NCI-H69 (cell line): ENCODE measurements around the gene LYPD4.
A peak's percentile ranks its signal among the peaks of the same experiment; 100 is the strongest.

Experiments used
- DNase-seq: peaks from one replicate; lab custom pipeline; 2025; lab: John Stamatoyannopoulos, UW

LYPD4 gene

GRCh38 chr19:41850381-41850780, 5.9 kb upstream of the LYPD4 start:
- no peak for DNase-seq

GRCh38 chr19:41849067-41849466, 4.6 kb upstream of the LYPD4 start:
- DNase-seq, result no peak

GRCh38 chr19:41848666-41849065, 4.2 kb upstream of the LYPD4 start:
- DNase-seq, result no peak

DNA sequence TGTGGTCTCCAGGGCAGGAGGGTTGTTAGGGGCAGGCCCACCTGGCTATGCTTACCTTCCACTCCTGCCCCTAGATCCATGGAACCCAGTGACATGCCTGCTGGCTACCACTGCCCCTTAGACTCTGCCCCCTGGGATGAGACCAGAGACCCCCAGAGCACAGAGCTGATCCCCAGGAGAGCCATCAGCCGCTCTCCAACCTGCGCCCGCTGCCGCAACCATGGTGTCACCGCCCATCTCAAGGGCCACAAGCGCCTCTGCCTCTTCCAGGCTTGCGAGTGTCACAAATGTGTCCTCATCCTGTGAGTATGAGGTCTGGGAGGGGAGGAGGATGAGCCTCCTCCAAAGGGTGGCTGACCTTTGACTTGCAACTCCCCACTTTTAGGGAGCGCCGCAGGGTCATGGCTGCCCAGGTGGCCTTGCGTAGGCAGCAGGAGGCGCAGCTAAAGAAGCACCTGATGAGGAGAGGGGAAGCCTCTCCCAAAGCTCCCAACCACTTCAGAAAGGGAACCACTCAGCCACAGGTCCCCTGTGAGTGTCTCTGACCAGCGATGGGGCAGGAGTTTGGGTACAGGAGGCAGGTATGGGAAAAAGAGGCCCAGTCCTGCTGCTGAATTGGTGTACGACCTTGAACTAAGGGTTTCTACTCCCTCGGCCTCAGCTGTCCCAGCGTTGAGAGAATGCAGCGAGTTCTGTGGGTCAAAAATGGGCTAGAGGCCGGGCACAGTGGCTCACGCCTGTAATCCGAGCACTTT, 3.0 kb upstream of the LYPD4 start:
- no peak for DNase-seq

DNA sequence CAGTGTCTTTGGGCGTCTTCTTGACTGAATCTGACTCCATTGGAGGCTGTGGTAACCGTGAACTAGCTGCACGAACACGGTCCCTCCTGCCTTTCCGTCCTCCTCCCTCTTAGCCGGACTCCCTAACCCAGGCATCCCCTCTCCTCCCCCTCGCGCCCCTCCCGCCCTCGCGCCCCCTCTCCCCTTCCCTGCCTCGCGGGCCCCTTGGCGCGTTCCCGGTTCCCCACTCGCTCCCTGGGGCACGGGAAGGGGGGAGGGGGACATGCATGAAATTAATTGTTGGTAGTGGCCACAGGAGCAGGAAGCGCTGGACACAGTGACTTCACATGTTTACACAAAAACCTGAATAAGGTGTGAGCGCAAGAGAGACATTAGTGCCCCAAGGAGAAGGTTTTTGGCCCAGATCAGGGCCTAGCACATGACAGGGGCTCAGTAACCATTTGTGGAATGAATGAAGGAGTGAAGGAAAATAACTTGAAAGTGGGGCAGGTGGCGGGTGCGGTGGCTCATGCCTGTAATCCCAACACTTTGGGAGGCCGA, 638 bp upstream of the LYPD4 start:
- DNase-seq, result no peak

DNA sequence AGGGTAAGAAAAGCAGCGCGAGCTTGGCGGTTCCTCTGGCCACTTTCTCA, 343 bp upstream of the LYPD4 start, which contains the start of gene DMRTC2:
Gene DMRTC2 (plus strand): TSS at position 42 of the 50 bp plus-strand sequence. CDS start 2,387 bp downstream, outside the sequence.
- no peak for DNase-seq

DNA sequence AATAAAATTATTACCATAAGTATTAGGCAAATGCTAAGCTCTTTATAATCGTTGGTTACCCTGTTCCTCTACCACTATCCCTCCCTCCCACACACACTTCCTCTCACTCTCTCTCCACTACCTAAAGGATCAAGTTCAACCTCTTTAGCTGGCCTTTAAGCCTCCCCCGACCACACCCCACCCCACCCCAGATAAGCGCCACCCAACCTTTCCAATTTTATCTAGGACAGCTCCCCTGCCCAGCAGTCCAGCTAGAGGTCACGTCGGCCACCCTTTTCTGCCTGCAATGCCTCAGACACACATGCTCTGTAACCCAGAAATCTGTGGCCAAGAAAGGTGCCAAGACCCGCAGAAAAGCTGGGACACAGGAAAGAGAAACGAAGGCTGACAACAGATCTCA, 1.1 kb downstream of the LYPD4 start:
- no peak for DNase-seq

GRCh38 chr19:41839211-41839610, 5.3 kb downstream of the LYPD4 start:
- no peak for DNase-seq

- no peak for DNase-seq
Measured at GRCh38 chr19:41837981-41838708, 6.3 kb downstream of the LYPD4 start.

GRCh38 chr19:41821003-41821735, 23.3 kb downstream of the LYPD4 start:
- peak; percentile 86 for DNase-seq

- no peak for DNase-seq
Measured at GRCh38 chr19:41816761-41817160, 27.7 kb downstream of the LYPD4 start.

- DNase-seq, result no peak
Measured at GRCh38 chr19:41815301-41815700, 29.2 kb downstream of the LYPD4 start.

DNA sequence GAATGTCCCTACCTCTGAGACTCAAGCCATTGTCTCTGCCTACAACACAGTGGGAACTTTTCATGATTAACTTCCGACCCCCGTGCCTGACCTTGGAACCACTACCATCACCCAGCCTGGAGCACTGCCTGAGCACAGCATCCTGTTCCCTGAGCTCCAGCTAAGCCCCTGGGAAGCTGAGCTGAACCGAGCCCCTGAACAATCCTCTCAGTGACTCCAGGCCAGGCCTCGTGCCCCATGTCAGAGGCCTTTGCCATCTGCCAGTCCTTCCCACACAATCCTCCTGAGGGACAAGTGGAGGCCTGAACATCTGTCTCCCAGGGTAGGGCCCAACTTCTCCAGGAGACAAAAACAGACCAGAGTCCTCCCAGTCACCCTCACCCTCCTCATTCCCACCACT, 30.6 kb downstream of the LYPD4 start:
- no peak for DNase-seq

DNA sequence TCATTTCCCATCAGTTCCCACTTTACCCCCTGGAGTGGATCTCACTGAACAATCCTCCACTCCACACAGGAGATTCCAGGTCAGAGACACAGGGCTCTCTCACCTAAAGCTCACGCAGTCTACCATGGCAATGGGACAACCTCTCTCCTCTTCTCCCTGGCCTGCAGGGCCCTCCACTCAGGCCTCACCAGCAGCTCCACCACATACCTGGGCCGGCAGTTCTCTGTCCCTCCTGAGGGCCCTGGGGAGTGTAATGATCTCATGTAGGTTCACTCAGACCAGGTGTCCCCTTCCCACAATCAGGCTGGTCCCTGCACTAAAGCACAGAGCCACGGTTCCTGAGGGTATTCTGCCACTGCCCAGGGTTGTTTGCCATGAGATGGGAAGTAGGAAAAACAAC, 32.5 kb downstream of the LYPD4 start:
- DNase-seq, result no peak

- DNase-seq, result no peak
Measured at GRCh38 chr19:41811036-41811435, 33.4 kb downstream of the LYPD4 start.

DNA sequence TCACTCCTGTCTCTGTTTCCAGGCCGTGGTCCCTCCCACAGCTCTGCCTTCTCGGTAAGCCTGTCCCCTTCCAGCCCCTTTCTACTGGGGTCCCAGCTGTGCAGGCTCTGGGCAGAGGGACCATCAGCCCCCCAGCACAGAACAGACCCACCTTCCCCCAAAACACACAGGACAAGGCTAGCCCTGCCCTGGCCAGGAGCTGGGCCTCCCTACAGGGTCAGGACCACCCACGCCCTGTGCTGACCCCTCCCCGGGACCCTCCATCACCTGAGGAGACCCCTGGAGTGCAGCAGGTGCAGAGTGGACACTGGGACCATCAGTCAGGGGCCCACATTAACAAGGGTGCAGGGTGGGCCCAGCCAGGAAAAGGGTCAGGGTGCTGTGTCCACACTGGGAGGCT, 34.2 kb downstream of the LYPD4 start:
- DNase-seq, result no peak

DNA sequence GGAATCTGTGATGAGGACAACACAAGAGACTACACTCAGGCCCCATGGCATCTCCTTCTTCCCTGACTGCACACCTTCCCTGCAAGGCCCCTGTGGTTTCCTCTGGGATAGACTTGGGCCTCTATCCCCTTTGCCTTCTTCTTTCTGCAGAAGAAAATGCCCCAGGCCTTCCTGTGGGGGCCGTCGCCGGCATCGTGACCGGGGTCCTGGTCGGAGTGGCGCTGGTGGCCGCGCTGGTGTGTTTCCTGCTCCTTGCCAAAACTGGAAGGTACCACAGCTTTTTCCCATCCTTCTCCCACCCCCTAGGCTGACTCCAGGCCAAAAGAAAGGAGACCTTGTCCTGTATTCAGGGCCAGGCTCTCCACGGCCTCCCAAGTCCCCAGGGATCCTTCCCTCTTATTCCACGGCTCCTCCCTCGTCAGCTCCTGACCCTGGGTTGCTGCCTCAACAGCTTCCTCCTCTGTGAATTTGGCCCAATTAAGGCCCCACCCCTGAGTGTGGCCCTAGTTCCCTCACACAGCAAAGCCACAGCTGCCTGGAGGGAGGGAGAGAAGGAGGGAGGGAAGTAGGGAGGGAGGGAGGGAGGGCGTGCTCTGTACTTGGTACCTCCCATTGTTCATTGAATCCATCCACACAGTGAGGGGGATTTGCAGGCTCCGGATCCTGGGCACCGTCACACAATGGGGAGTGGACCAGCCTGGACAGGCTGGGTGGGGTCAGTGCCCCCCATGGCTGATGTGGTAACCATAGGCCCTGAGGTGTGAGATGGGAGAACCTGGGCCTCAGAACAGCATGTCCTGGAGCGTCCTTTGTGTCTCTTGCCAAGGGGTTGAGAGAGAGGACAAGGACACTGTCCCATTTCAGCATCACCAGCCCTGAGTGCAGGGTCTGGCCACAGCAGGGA, 35.6 kb downstream of the LYPD4 start:
- peak; percentile 70 for DNase-seq

DNA sequence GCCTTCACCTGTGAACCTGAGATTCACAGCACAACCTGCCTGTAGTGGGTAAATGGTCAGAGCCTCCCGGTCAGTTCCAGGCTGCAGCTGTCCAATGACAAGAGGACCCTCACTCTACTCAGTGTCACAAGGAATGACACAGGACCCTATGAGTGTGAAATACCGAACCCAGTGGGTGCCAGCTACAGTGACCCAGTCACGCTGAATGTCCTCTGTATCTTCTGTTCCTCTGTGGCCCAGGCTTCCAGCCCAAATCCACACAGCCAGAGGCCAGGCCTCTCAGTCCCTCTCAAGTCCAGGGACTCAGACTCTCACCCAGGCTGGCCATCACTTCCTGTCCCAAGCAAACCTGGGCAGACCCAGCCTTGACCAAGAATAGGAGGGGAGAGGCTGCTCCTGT, 37.3 kb downstream of the LYPD4 start:
- DNase-seq, result no peak

DNA sequence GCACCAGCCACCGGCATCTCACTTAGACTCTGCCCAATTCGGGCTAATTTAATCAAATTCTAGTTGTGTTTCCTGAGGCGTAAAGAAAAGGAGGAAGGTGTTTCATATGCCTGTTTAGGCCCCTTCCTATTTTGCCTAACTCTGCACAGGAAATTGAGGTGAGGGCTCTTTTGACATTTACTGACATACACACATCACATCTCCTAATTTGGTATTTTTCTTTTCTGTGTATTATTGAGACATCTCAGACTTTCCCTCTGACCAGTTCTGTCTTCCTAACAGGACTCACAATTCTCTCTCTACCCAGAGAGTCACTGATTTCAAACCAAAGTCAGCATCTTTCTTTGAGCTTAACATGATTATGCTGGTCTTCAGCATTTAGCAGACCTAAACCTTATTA, 40.1 kb downstream of the LYPD4 start:
- DNase-seq, result no peak

- no peak for DNase-seq
Measured at GRCh38 chr19:41802770-41803169, 41.7 kb downstream of the LYPD4 start.

DNA sequence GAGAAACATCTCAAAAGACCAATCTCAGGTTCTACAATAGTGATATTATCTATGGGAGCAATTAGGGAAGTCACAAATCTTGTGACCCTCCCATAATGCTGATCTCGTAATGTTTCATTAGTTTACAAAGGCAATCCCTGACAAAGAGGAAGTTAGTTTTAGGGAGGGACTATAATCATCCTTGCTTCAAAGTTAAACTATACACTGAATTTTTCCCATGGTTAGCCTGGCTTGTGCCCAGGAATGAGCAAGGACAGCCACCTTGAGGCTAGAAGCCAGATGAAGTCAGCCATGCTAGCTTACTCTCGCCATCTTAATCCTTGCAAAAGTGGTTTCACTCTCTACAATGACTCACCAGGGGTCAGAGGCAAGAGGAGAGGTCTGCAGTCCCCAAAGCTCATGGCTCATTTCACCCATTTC, 42.7 kb downstream of the LYPD4 start:
- peak; percentile 33 for DNase-seq

GRCh38 chr19:41801031-41801430, 43.5 kb downstream of the LYPD4 start:
- no peak for DNase-seq
